GM21576 (cell line): ENCODE data around the gene C12orf42.

Experiments
- ATAC-seq: cut with Tn5 transposase; IDR thresholded peaks from one replicate; pipeline ENCODE4 v1.9.1; 2021; ENCODE audit warnings: mild to moderate bottlenecking, moderate library complexity; ENCODE audit not compliant: unreplicated experiment

Gene C12orf42

DNA sequence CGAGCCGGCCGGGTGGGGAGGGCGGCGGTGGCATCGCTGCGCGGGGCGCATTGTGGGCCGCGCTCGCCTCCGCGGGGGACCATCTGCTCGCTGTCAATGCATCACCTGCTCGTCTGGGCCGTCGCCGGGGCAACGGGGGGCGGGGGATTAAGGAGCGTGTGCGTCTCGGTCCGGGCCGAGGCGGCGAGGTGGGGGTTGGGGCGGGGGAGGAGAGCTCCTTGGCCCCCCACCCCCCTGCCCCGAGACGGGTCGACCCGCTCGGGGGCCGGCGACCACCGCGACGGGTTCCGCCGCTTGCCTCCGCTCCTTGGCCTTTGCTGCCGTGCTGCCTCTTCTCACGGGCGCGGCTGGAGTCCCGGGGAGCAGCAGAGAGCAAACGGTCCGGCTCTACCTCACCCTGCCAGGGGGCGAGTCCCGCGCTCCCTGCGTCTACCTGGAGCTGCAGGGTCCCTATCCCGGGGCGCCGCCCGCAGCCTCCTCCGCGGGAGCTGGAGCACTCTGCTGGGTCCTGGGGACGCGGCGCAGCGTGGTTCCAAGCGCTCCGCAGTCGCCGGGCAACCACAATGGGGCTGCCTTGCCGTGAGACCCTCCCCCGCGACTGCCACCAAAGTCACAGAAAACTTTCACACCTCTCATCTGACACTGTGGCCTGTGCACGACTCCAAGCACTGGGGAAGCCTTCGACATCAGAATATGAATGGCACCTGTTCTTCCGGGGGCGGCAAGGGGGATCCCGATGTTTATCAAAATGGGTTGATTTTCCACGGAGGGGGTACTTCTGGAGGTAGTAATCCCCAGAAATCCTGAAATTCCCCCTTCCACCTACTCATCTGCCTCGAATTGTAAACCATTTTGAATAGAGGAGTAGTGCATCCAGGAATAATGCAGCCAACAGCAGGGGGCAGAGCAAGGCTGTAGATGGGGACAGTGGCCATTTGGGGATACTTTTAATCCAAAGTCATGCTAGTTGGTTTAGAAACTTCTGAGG, at the start of gene C12orf42:
Gene C12orf42 (minus strand): TSS at position 500 of the 988 bp plus-strand sequence. CDS start 17,542 bp downstream, outside the sequence.
- ATAC-seq: peak; percentile 73

DNA sequence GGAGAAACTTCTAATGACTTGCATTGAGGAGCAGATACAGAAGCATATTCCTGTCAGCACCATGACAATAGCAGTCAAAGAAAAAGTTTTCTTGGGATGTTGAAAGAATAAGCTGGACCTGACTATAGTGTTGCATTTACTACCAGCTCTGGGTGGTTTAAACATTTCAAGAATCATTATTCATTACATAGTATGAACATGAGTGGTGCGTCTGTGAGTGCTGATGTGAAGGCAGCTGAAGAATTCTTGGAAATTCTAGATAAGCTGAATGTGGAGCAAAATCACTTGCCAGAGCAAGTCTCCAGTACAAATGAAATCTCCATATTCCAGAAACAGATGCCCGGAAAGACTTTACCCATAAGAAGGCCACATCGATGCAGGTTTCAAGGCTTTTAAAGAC, 46.3 kb upstream of the C12orf42 start:
- no peak for ATAC-seq

DNA sequence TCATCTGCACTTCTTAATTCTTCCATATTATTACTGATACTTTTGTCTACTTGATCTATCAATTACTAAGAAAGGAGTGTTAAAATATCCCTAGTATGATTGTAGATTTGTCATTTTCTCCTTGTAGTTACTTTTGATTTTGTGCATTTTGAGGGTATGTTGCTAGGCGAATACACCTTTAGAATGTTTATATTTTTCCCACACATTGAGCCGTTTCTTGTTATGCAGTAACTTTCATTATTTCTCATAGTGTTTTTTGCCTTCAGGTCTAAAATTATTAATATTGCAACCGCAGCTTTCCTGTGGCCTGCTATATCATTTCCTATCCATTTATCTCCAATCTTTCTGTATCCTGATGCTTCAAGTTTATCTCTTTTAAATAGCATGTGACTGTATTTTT, 44.6 kb upstream of the C12orf42 start:
- ATAC-seq: no peak

DNA sequence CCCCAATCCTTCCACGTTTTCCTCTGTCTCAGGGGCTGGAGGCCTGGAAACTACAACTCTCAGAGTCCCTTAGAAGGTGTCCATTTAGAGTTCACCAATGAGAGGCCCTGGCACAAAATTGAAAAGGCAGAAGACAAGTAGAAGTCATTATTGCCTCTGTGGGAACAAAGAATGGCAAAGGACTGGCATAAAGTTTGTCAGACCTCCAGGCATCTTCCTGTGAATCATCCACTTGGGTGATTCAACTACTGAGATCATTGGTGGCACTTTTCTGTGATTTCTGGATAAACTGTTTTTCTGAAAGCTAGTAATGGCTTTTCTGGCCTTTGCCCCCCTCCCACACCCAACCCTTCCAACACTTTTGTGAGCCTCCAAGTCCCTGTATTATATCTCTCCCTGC, 42.6 kb upstream of the C12orf42 start:
- no peak for ATAC-seq

DNA sequence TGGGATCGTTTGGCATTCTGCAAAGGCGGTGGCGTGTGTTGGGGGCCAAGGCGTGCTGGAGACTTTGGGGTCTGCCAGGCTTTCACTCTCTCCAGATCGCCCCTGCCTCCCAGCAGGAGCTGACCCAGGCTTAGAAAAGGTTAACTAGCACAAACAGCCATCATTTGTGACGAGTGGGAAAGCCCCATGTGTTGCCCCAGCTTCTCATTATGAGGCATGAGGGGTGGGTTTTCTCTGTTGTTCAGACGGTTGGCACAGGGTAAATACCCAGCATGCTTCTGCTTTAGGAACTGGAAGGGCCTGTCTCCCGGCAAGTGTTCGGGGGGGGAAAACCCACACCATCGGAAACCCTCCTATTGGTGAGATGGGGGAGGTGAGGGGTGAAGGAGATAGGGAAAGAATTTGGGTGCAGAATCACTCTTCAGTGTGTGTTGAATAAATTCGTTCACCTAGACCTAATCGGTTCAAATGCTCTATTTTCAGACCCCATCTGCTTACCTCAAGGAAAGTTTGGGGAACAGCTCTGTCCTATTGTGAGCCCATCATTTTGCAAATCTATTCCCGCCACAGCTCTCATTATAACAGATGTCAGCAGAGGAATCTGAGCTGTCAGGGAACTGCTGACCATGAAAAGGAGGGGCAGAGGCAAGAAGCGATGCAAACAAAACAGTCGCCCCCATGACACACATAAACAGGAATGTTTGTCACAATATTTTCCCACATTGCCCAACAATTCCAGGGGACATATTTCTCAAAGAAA, 34.7 kb upstream of the C12orf42 start:
- ATAC-seq: no peak

GRCh38 chr12:103529306-103529705, 33.5 kb upstream of the C12orf42 start:
- no peak for ATAC-seq

DNA sequence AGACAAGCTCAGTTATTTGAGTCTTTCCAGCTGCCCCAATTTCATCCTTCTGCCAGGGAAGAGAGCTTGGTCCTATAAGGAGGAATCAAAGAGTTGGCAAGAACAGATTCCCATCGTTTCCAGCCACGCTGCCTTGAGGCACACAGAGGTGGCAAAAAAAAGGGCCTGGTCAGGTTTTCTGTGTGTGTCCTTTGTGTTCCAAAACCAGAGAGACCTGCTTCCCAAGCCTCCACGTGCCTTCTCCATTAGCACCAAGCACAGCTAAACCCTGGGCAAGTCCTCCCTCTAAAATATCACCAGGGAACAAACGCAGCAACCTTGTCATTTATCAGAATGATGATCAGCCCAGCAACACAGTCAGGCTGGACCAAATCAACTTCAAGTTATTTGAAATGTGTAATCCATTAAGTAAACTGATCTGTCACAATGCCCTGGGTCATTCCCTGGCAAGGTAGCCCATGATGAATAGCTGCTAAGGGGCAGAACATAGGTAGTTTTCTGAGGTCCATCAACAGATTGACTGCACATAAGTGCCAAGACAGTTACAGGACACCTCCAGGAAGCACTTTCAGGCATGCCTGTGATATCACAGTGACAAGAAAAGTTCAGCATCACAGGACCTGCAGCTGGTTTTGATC, 28.6 kb upstream of the C12orf42 start:
- no peak for ATAC-seq

GRCh38 chr12:103523771-103524170, 28.0 kb upstream of the C12orf42 start:
- ATAC-seq: no peak

DNA sequence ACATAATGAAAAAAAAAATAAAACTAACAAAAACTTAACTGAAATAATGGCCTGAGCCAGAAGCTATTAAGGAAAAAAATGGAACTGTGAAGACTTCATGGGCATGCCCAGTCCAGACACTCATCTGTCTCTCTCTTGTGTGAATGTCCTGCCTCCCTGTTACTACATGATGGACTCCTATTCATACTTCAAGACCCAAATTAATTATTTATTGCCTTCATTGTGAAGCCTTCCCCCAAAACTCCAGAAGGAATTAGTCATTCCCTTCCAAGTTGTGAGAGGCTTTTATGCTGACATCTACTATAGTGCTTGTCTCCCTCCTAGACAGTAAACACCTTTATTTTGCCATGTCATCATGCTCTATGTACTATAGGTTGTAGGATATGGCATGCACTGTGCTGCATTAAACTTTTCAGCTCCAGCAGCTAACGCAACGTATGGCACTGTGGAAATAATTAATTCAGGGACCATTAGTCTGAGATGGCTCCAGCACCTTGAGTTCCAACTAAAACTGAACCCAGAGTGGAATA, 25.0 kb upstream of the C12orf42 start:
- ATAC-seq: no peak

DNA sequence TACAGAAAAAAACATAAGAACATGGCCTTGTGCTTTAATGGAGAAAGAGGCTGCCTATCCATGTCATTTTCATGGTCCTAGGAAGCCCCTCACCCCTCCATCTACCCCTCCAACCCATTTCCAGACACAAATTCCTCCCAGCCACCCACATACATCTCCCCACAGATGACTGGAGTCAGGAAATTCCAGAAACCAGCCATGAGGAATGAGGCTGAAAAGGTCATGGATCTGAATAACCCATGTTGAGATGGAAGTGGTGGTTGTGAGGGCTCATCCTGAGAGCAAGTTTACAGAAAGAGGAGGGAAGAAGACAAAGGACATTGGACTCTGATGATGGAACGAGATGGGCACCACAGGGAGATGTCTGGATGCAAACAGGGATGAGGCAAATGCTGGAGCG, 23.9 kb upstream of the C12orf42 start:
- ATAC-seq: no peak

DNA sequence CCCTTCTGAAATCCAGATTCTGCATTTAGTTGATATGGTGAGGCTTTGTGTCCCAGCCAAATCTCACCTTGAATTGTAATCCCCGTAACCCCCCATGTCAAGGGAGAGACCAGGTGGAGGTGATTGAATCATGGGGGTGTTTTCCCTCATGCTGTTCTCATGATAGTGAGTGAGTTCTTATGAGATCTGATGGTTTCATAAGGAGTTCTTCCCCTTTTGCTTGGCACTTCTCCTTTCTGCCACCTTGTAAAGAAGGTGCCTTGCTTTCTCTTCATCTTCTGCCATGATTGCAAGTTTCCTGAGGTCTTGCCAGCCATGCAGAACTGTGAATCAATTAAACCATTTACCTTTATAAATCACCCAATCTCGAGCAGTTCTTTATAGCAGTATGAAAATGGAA, 23.1 kb upstream of the C12orf42 start:
- no peak for ATAC-seq

GRCh38 chr12:103517161-103517560, 21.4 kb upstream of the C12orf42 start:
- no peak for ATAC-seq

GRCh38 chr12:103515341-103515740, 19.6 kb upstream of the C12orf42 start:
- no peak for ATAC-seq

GRCh38 chr12:103513875-103514274, 18.1 kb upstream of the C12orf42 start:
- no peak for ATAC-seq

DNA sequence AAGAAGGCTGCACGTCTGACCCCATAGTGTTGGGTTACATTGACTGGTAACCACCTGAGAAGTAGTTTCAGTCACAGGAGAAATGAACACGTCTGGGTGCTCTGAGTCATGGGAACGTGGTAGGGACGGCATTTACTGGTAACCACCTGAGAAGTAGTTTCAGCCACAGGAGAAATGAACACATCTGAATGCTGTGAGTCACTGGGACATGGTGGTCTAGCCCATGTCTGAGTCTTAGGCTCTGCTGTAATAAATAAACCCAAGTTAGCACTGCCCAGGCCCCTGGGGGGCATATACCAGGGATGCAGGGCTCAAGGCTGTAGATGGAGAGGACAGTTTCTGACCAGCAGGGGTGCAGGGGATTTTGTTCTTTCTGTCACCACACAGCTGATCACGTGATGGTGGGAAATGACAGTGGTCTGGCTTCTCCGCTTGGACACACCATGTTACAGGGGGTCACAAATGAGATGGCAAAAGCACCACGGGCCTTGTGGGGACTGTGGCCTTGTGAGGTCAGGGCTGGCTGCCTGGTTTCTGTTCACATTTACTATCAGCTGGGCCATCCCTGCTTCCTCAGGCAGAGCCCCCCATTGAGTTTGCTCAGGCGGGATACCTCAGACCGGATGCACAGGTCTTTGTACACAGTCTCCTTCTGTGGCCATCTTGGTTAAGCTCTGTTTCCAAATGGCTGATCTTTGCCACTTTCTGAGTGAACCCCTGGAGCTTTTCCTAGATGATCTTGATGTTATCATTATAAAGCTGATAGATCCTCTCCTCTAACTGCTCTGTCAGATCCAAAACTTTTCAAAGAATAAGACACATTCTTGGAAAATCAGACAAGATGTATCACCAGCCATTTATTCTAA, 9.8 kb upstream of the C12orf42 start:
- peak; percentile 94 for ATAC-seq

- no peak for ATAC-seq
Measured at GRCh38 chr12:103504606-103505005, 8.8 kb upstream of the C12orf42 start.

- no peak for ATAC-seq
Measured at GRCh38 chr12:103503546-103504480, 8.0 kb upstream of the C12orf42 start.

DNA sequence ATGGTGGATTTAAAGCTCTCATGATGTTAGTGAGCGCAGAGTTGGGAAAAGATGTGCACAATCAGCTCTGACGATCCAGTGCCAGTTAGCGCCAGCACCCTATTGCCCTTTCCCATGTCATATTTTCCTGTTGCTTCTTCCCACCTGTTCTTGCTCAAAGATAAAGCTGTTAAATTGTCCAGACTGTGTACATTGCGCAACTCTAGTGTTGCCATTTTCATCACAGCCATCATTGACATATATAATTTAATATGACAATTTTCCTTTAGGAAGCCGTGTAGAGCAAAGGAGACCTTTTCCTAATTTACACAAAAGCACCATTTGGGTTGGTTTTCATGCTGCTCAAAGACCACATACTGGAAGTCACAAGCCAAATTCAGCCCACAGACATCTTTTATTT, 5.7 kb upstream of the C12orf42 start:
- no peak for ATAC-seq

GRCh38 chr12:103499571-103499970, 3.8 kb upstream of the C12orf42 start:
- no peak for ATAC-seq
